Measurements from ENCODE around the gene TGFBR3.

DNA sequence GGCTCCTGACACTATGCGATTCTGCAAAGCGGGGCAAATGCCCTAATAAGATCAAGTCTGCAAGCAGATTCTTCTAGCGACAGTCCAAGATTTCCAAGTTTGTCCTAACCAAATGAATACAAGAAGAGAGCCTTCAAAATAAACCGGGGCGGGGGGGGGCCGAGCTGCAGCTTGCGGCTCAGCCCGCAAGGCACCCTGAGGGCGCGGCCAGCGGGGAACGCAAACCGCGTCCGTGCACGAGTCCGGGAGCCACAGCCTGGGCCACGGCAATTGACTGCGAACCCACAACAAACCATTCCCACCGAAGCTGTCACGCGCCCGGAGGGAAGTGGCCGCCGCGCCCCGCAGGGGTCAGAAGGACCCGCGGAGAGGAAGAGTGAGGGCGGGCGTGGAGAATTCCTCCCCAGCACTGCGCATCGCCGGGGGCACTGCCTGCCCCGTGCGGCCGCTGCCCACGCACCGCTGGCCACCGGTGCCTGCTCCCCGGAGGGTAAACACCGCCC, 687 bp downstream of the TGFBR3 start:
- TF ChIP-seq POLR2AphosphoS5 (IDR thresholded peaks at IDR 0.05) (no peak), CTCF (IDR thresholded peaks at IDR 0.05) (no peak)

All from stomach (tissue), 4 donors.